Central memory CD8-positive, alpha-beta T cell (primary cell): ENCODE results near the gene MYCN.
"Not testable (repeated sequence)": the region's sequence is repeated elsewhere in the genome, so short reads cannot be mapped to it uniquely, and the experiment has no call there.

Source experiments
- ATAC-seq: fragments of 150-1000 bp; cut with Tn5 transposase; replicated peaks from 2 replicates; pipeline ENCODE4 v1.10.0; 2022; ENCODE audit warnings: mild to moderate bottlenecking, moderate FRiP score, moderate number of reproducible peaks; ENCODE audit not compliant: poor library complexity, severe bottlenecking; ENCODE audit errors: extremely low read depth
- DNase-seq, 2 donors: peaks; one replicate each; pipeline ENCODE4 v3.0.0; 2021; ENCODE audit warnings: low spot score in 2 of 2
- H3K27ac Mint-ChIP-seq: one replicate; pipeline ENCODE4 v1.8.0; 2022; ENCODE audit warnings: low read depth, mild to moderate bottlenecking, moderate library complexity, mixed read lengths
- H3K27me3 Mint-ChIP-seq: one replicate; pipeline ENCODE4 v1.8.0; 2022; ENCODE audit warnings: mixed read lengths
- H3K36me3 Mint-ChIP-seq: one replicate; pipeline ENCODE4 v1.8.0; 2022; ENCODE audit warnings: mild to moderate bottlenecking, moderate library complexity, mixed read lengths; ENCODE audit not compliant: insufficient read depth
- H3K4me1 Mint-ChIP-seq: one replicate; pipeline ENCODE4 v1.8.0; 2022; ENCODE audit warnings: mixed read lengths
- H3K4me3 Mint-ChIP-seq: one replicate; pipeline ENCODE4 v1.8.0; 2022; ENCODE audit warnings: mild to moderate bottlenecking, moderate library complexity, mixed read lengths
- H3K9me3 Mint-ChIP-seq: one replicate; pipeline ENCODE4 v1.8.0; 2022; ENCODE audit warnings: mixed read lengths

MYCN gene

DNA sequence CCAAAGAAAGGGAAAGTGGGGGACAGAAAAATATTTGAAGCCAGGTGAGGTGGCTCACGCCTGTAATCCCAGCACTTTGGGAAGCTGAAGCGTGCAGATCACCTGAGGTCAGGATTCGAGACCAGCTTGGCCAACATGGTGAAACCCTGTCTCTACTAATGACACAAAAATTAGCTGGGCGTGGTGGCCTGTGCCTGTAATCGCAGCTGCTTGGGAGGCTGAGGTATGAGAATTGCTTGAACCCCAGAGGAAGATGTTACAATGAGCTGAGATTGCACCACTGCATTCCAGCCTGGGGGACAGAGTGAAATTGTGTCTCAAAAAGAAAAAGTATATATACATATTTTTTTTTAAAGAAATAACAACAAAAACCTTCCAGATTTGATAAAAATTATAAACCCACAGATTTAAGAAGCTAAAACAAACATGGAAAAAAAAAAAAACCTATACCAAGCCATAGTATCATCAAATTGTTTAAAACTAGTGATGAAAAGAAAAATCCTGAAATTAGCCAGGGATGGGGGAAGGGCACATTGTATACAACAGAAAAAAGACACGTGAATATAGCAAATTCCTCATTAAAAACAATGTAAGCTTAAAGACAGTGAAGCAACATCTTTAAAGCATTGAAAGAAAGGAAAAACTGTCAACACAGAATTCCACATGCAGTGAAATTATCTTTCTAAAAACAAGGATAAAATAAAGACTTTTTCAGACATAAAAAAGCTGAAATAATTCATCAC, 40.4 kb upstream of the MYCN start:
- Mint-ChIP-seq H3K4me1 (no peaks in the 10 kb centered on the region), H3K9me3 (peaks cover 9% of the 10 kb centered on the region)
- ATAC-seq, result no peak

DNA sequence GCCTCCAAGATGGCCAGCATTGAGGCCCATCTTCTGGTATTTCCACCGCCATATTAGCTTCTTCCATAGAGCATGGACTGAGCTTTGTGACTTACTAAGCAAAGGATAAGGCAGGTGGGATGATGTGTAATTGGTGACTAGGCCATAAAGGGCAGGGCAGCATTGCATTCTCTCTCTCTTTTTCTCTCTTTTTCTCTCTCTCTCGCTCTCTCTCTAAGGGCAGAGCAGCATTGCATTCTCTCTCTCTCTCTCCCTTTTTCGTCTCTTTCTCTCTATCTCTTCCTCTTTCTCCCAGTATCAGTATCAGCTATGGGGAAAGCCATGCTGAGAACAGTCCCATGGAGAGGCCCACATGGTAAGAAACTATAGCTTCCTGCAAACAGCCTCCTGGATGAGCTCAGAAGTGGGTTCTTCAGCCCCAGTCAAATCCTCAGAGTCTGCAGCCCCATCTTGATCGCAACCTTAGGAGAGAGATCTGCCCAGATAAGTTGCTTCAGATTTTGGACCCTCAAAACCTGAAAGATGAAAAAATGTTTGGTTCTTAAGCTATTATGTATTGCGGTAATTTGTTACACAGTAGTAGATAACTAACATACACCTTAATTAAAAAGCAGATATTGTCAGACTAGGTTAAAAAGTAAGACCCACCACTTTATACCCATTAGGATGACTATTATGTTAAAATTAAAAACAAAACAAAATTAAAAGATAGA, 39.1 kb upstream of the MYCN start:
- H3K9me3 Mint-ChIP-seq, result peaks cover 9% of the 10 kb centered on the region
- ATAC-seq (no peak), DNase-seq (no peak)
- H3K27me3 Mint-ChIP-seq, result peaks cover 14% of the 10 kb centered on the region
- no peak overlapping the region for H3K4me3 Mint-ChIP-seq
- no peaks in the 10 kb centered on the region for H3K4me1 Mint-ChIP-seq
- no peak overlapping the region for H3K27ac Mint-ChIP-seq
- H3K36me3 Mint-ChIP-seq, result peaks cover 1% of the 10 kb centered on the region

More for the DNA sequence above, 40.4 kb upstream of the MYCN start:
- DNase-seq, result no peak
- H3K36me3 Mint-ChIP-seq, result peaks cover 1% of the 10 kb centered on the region
- H3K27ac Mint-ChIP-seq, result no peak overlapping the region
- H3K27me3 Mint-ChIP-seq, result peaks cover under 1% of the 10 kb centered on the region
- no peak overlapping the region for H3K4me3 Mint-ChIP-seq

DNA sequence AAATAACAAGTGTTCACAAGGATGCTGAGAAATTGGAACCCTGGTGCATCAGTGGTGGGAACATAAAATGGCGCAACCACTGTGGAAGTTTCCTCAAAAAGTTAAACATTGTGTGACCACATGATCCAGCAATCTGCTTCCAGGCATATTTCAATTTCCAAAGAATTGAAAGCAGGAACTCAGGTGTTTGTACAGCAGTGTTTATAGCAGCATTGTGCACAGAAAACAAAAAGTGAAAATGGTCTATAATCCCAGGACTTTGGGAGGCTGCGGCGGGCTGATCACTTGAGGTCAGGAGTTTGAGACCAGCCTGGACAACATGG, 38.6 kb upstream of the MYCN start:
- Mint-ChIP-seq H3K4me3 (no peak overlapping the region), H3K27me3 (peaks cover 19% of the 10 kb centered on the region), H3K4me1 (no peaks in the 10 kb centered on the region)

GRCh38 chr2:15903910-15904309, 36.4 kb upstream of the MYCN start:
- not testable (repeated sequence) for H3K4me3 Mint-ChIP-seq, H3K36me3 Mint-ChIP-seq, H3K4me1 Mint-ChIP-seq, DNase-seq, H3K27ac Mint-ChIP-seq, H3K9me3 Mint-ChIP-seq, ATAC-seq
- H3K27me3 Mint-ChIP-seq, result peaks cover 35% of the 10 kb centered on the region

More for the DNA sequence above, 38.6 kb upstream of the MYCN start:
- H3K27ac Mint-ChIP-seq, result no peak overlapping the region
- peaks cover 1% of the 10 kb centered on the region for H3K36me3 Mint-ChIP-seq
- peaks cover 9% of the 10 kb centered on the region for H3K9me3 Mint-ChIP-seq
- DNase-seq (no peak), ATAC-seq (no peak)

DNA sequence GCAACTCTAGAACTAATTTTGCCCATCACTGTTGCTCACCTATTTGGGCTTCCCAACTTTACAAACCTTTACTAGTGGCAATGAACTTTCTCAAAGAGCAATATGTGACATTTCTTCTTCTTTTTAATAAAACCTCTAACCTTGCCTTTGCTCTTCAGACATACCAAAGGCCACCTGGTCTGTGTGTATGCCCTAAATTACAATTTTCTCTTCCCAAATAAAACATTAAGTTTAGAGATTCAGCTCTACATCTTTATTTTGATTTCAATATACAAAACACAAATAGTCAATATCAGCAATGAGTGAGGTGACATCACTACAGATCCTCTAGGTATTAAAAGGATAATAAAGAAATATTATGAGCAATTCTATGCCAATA, 35.1 kb upstream of the MYCN start:
- no peaks in the 10 kb centered on the region for H3K36me3 Mint-ChIP-seq

GRCh38 chr2:15905986-15906491, 34.3 kb upstream of the MYCN start:
- Mint-ChIP-seq H3K27me3 (peaks cover 36% of the 10 kb centered on the region), H3K9me3 (peaks cover 4% of the 10 kb centered on the region), H3K4me1 (no peaks in the 10 kb centered on the region), H3K4me3 (no peak overlapping the region), H3K36me3 (no peaks in the 10 kb centered on the region), H3K27ac (no peak overlapping the region)
- DNase-seq (no peak), ATAC-seq (no peak)

More for the DNA sequence above, 35.1 kb upstream of the MYCN start:
- DNase-seq (no peak), ATAC-seq (no peak)
- no peak overlapping the region for H3K27ac Mint-ChIP-seq
- H3K4me3 Mint-ChIP-seq, result no peak overlapping the region
- H3K4me1 Mint-ChIP-seq, result no peaks in the 10 kb centered on the region
- H3K9me3 Mint-ChIP-seq, result peaks cover 5% of the 10 kb centered on the region
- peaks cover 36% of the 10 kb centered on the region for H3K27me3 Mint-ChIP-seq

- H3K4me3 Mint-ChIP-seq, result no peak overlapping the region
- ATAC-seq, result no peak
- no peaks in the 10 kb centered on the region for H3K9me3 Mint-ChIP-seq
- peaks cover 36% of the 10 kb centered on the region for H3K27me3 Mint-ChIP-seq
- no peak for DNase-seq
- no peak overlapping the region for H3K27ac Mint-ChIP-seq
- H3K36me3 Mint-ChIP-seq, result no peaks in the 10 kb centered on the region
- no peaks in the 10 kb centered on the region for H3K4me1 Mint-ChIP-seq
These were observed 33.6 kb upstream of the MYCN start for GRCh38 chr2:15906778-15907177.

DNA sequence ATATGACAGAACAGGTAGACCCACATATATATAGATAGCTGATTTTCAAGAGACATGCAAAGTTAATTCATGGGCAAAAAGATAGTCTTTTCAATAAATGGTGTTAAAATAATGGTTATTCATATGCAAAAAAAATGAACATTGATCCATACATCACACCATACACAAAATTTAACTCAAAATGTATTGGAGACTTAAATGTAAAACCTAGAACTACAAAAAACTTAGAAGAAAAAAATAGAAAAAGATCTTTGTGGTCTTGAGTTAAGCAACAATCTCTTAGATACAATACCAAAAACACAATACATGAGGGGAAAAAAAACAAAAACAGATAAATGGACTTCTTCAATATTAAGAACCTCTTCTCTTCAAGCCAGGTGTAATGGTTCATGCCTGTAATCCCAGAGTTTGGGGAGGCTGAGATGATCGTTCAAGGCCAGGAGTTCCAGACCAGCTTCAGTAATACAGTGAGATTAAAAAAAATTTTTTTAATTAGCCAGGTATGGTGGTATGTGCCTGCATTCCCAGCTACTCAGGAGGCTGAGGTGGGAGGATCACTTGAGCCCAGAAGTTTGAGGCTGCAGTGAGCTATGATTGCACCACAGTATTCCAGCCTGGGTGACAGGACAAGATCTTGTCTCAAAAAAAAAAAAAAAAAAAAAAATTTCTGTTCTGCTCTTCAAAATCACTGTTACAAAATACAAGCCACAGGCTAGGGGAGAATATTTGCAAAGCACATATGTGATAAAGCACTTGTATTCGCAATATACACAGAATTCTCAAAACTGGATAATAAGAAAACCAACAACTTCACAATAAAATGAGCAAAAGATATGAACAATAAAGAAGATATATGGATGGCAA, 32.7 kb upstream of the MYCN start:
- no peak overlapping the region for H3K4me3 Mint-ChIP-seq
- peaks cover 36% of the 10 kb centered on the region for H3K27me3 Mint-ChIP-seq
- ATAC-seq, result no peak
- no peak for DNase-seq
- H3K36me3 Mint-ChIP-seq, result no peaks in the 10 kb centered on the region
- no peak overlapping the region for H3K27ac Mint-ChIP-seq
- H3K9me3 Mint-ChIP-seq, result no peaks in the 10 kb centered on the region
- H3K4me1 Mint-ChIP-seq, result no peaks in the 10 kb centered on the region

- Mint-ChIP-seq H3K9me3 (no peaks in the 10 kb centered on the region), H3K27ac (no peak overlapping the region), H3K4me1 (no peaks in the 10 kb centered on the region), H3K27me3 (peaks cover 36% of the 10 kb centered on the region), H3K4me3 (no peak overlapping the region), H3K36me3 (no peaks in the 10 kb centered on the region)
- DNase-seq (no peak), ATAC-seq (no peak)
These were observed 32.0 kb upstream of the MYCN start for GRCh38 chr2:15908371-15908770.

DNA sequence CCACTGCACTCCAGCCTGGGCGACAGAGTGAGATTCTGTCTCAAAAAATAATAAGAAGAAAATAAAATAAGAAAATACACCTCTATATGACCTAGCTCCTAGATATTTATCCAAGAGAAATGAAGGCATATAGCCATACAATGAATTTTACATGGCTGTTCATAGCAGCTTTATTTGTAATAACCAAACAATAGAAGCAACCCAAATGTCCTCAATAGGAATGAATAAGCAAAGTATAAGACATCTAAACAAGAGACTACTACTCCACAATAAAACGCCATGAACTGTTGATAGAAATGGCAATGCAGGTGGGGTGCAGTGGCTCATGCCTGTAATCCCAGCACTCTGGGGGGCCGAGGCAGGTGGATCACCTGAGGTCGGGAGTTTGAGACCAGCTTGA, 31.2 kb upstream of the MYCN start:
- H3K9me3 Mint-ChIP-seq, result no peaks in the 10 kb centered on the region
- no peak overlapping the region for H3K27ac Mint-ChIP-seq
- no peaks in the 10 kb centered on the region for H3K4me1 Mint-ChIP-seq
- no peaks in the 10 kb centered on the region for H3K36me3 Mint-ChIP-seq
- H3K4me3 Mint-ChIP-seq, result no peak overlapping the region
- H3K27me3 Mint-ChIP-seq, result peaks cover 36% of the 10 kb centered on the region
- ATAC-seq (no peak), DNase-seq (no peak)

- H3K9me3 Mint-ChIP-seq, result no peaks in the 10 kb centered on the region
- ATAC-seq (no peak), DNase-seq (no peak)
- no peak overlapping the region for H3K4me3 Mint-ChIP-seq
- H3K27ac Mint-ChIP-seq, result no peak overlapping the region
- H3K4me1 Mint-ChIP-seq, result no peaks in the 10 kb centered on the region
- no peaks in the 10 kb centered on the region for H3K36me3 Mint-ChIP-seq
- H3K27me3 Mint-ChIP-seq, result peaks cover 36% of the 10 kb centered on the region
These were observed 30.6 kb upstream of the MYCN start for GRCh38 chr2:15909736-15910135.

GRCh38 chr2:15911270-15911669, 29.1 kb upstream of the MYCN start:
- H3K36me3 Mint-ChIP-seq, DNase-seq, H3K4me3 Mint-ChIP-seq, ATAC-seq, H3K27ac Mint-ChIP-seq, H3K9me3 Mint-ChIP-seq, H3K4me1 Mint-ChIP-seq: not testable (repeated sequence)
- H3K27me3 Mint-ChIP-seq, result peaks cover 21% of the 10 kb centered on the region
